Putamen (tissue), 1 donor: ENCODE measurements around the gene ARMC2.
"Not testable (repeated sequence)": the region's sequence is repeated elsewhere in the genome, so short reads cannot be mapped to it uniquely, and the experiment has no call there.

Experiments
- DNase-seq: peaks from one replicate; pipeline ENCODE4 v3.0.0-alpha.2; 2016; ENCODE audit warnings: low spot score

The ARMC2 gene

GRCh38 chr6:108870357-108870756 is 22.1 kb downstream of the ARMC2 start:
- no peak for DNase-seq

GRCh38 chr6:108872141-108872557 is 23.9 kb downstream of the ARMC2 start:
- no peak for DNase-seq

GRCh38 chr6:108872575-108872974 is 24.4 kb downstream of the ARMC2 start:
- no peak for DNase-seq

- DNase-seq, result no peak
These were observed 25.0 kb downstream of the ARMC2 start for GRCh38 chr6:108873251-108873650.

- DNase-seq, result no peak
These were observed 25.7 kb downstream of the ARMC2 start for GRCh38 chr6:108873971-108874370.

- DNase-seq, result no peak
These were observed 26.4 kb downstream of the ARMC2 start for GRCh38 chr6:108874470-108875160.

GRCh38 chr6:108875161-108875555 is 26.9 kb downstream of the ARMC2 start:
- no peak for DNase-seq

GRCh38 chr6:108877046-108877751 is 29.0 kb downstream of the ARMC2 start:
- no peak for DNase-seq

GRCh38 chr6:108878942-108879341 is 30.7 kb downstream of the ARMC2 start:
- no peak for DNase-seq

GRCh38 chr6:108883172-108883571 is 35.0 kb downstream of the ARMC2 start:
- DNase-seq, result no peak

- no peak for DNase-seq
These were observed 36.2 kb downstream of the ARMC2 start for GRCh38 chr6:108884211-108885059.

- no peak for DNase-seq
These were observed 39.8 kb downstream of the ARMC2 start for GRCh38 chr6:108888052-108888451.

GRCh38 chr6:108888745-108889144 is 40.5 kb downstream of the ARMC2 start:
- DNase-seq, result no peak

GRCh38 chr6:108890898-108891297 is 42.7 kb downstream of the ARMC2 start:
- not testable (repeated sequence) for DNase-seq

- no peak for DNase-seq
These were observed 47.3 kb downstream of the ARMC2 start for GRCh38 chr6:108895571-108895970.

GRCh38 chr6:108896111-108896661 is 48.0 kb downstream of the ARMC2 start:
- no peak for DNase-seq

- DNase-seq, result no peak
These were observed 49.1 kb downstream of the ARMC2 start for GRCh38 chr6:108897371-108897770.

GRCh38 chr6:108902382-108902792 is 54.2 kb downstream of the ARMC2 start:
- DNase-seq, result no peak

- DNase-seq, result no peak
These were observed 55.6 kb downstream of the ARMC2 start for GRCh38 chr6:108903796-108904195.

- no peak for DNase-seq
These were observed 56.5 kb downstream of the ARMC2 start for GRCh38 chr6:108904741-108905140.

GRCh38 chr6:108914235-108915022 is 66.2 kb downstream of the ARMC2 start:
- no peak for DNase-seq

- no peak for DNase-seq
These were observed 67.0 kb downstream of the ARMC2 start for GRCh38 chr6:108915258-108915657.
